Trophoblast cell (in vitro differentiated cells and primary cell): ENCODE results near the gene EYA2.

ENCODE experiments used
- DNase-seq, 2 donors: peaks; one replicate each; pipeline ENCODE4 v3.0.0-alpha.2; 2016
- H2AFZ ChIP-seq: 2 replicates; pipeline ENCODE4 v1.6.1; 2013; ENCODE audit warnings: low read length, moderate library complexity, mild to moderate bottlenecking; ENCODE audit not compliant: insufficient read depth, poor library complexity
- H2AK5ac ChIP-seq: 2 replicates; pipeline ENCODE4 v1.6.1; 2013; ENCODE audit warnings: mild to moderate bottlenecking, low read length
- H2BK120ac ChIP-seq: 2 replicates; pipeline ENCODE4 v1.6.1; 2013; ENCODE audit warnings: low read length, mild to moderate bottlenecking, moderate library complexity; ENCODE audit not compliant: insufficient read depth, poor library complexity
- H2BK12ac ChIP-seq: 2 replicates; pipeline ENCODE4 v1.6.1; 2013; ENCODE audit warnings: mild to moderate bottlenecking, low read length, moderate library complexity
- H2BK5ac ChIP-seq: 2 replicates; pipeline ENCODE4 v1.6.1; 2013; ENCODE audit warnings: low read length, low read depth, moderate library complexity, mild to moderate bottlenecking; ENCODE audit not compliant: poor library complexity
- H3K14ac ChIP-seq: 2 replicates; pipeline ENCODE4 v1.6.1; 2013; ENCODE audit warnings: mild to moderate bottlenecking, low read length
- H3K18ac ChIP-seq: 2 replicates; pipeline ENCODE4 v1.6.1; 2013; ENCODE audit warnings: mild to moderate bottlenecking, low read length
- H3K23ac ChIP-seq: 2 replicates; pipeline ENCODE4 v1.6.1; 2013; ENCODE audit warnings: low read length
- H3K27ac ChIP-seq: 2 replicates; pipeline ENCODE4 v1.5.1; 2013; ENCODE audit warnings: low read depth, mild to moderate bottlenecking, inconsistent platforms, low read length, moderate library complexity
- H3K27me3 ChIP-seq: 2 replicates; pipeline ENCODE4 v1.6.1; 2013; ENCODE audit warnings: inconsistent platforms, mild to moderate bottlenecking, low read length, moderate library complexity; ENCODE audit not compliant: insufficient read depth
- H3K36me3 ChIP-seq, 2 experiments: 1 replicate in 1 of 2; 2 replicates in 1 of 2; pipeline ENCODE4 v1.6.1; 2013; ENCODE audit warnings: low read length in 2 of 2, mild to moderate bottlenecking in 2 of 2, moderate library complexity in 1 of 2; ENCODE audit not compliant: insufficient read depth in 2 of 2, control insufficient read depth in 1 of 2
- H3K4ac ChIP-seq: 2 replicates; pipeline ENCODE4 v1.6.1; 2013; ENCODE audit warnings: low read depth, mild to moderate bottlenecking, low read length, moderate library complexity
- H3K4me1 ChIP-seq, 2 experiments: 1 replicate in 1 of 2; 2 replicates in 1 of 2; pipeline ENCODE4 v1.6.1; 2013; ENCODE audit warnings: low read length in 2 of 2, mild to moderate bottlenecking in 2 of 2, moderate library complexity in 1 of 2; ENCODE audit not compliant: insufficient read depth in 2 of 2, control insufficient read depth in 1 of 2
- H3K4me2 ChIP-seq: 2 replicates; pipeline ENCODE4 v1.6.1; 2013; ENCODE audit warnings: inconsistent platforms, mild to moderate bottlenecking, low read length, moderate library complexity
- H3K4me3 ChIP-seq: 2 replicates; pipeline ENCODE4 v1.5.1; 2013; ENCODE audit warnings: mild to moderate bottlenecking, low read depth, low read length, inconsistent platforms
- H3K79me1 ChIP-seq: one replicate; pipeline ENCODE4 v1.6.1; 2013; ENCODE audit warnings: low read length
- H3K79me2 ChIP-seq: 2 replicates; pipeline ENCODE4 v1.6.1; 2013; ENCODE audit warnings: low read length, mild to moderate bottlenecking; ENCODE audit not compliant: control insufficient read depth, insufficient read depth, poor library complexity
- H3K9ac ChIP-seq: 2 replicates; pipeline ENCODE4 v1.6.1; 2013; ENCODE audit warnings: mild to moderate bottlenecking, low read length
- H3K9me3 ChIP-seq: 2 replicates; pipeline ENCODE4 v1.6.1; 2013; ENCODE audit warnings: low read depth, mild to moderate bottlenecking, control low read depth, inconsistent platforms, low read length; ENCODE audit not compliant: insufficient read depth
- H4K12ac ChIP-seq: 2 replicates; pipeline ENCODE4 v1.6.1; 2013; ENCODE audit warnings: low read depth, mild to moderate bottlenecking, low read length, moderate library complexity
- H4K8ac ChIP-seq: 2 replicates; pipeline ENCODE4 v1.6.1; 2013; ENCODE audit warnings: low read depth, mild to moderate bottlenecking, low read length, moderate library complexity
- H4K91ac ChIP-seq: one replicate; pipeline ENCODE4 v1.6.1; 2013; ENCODE audit warnings: low read depth, mild to moderate bottlenecking, low read length, moderate library complexity
- WGBS: extraction: QIAGEN DNeasy Blood & Tissue Kit; methylation state at CpG from one replicate; pipeline ENCODE4 v1.1.7; 2013; ENCODE audit warnings: missing lambda C conversion rate; ENCODE audit not compliant: insufficient read length, insufficient coverage; ENCODE audit errors: extremely low coverage; 5-methylcytosine and 5-hydroxymethylcytosine counted together

EYA2 gene

GRCh38 chr20:47211036-47211435 lies 316.4 kb downstream of the EYA2 start:
- H3K18ac ChIP-seq, result no peak overlapping the region
- no peak overlapping the region for H2AK5ac ChIP-seq
- H2BK5ac ChIP-seq, result no peak overlapping the region
- H2BK12ac ChIP-seq, result no peak overlapping the region
- no peak overlapping the region for H3K14ac ChIP-seq
- no peak for DNase-seq
- H3K4me3 ChIP-seq, result no peak overlapping the region
- no peaks in the 10 kb centered on the region for H3K79me1 ChIP-seq
- no CpG with 5 or more reads among the region's 7 CpGs for WGBS
- H3K23ac ChIP-seq, result no peak overlapping the region
- peaks cover 0 to 2% of the 10 kb centered on the region in 2 experiments for H3K4me1 ChIP-seq
- peaks cover 45 to 60% of the 10 kb centered on the region in 2 experiments for H3K36me3 ChIP-seq
- no peak overlapping the region for H2AFZ ChIP-seq
- no peak overlapping the region for H3K27ac ChIP-seq
- no peak overlapping the region for H4K12ac ChIP-seq
- no peak overlapping the region for H3K4me2 ChIP-seq
- no peak overlapping the region for H4K8ac ChIP-seq
- no peaks in the 10 kb centered on the region for H3K27me3 ChIP-seq
- H3K4ac ChIP-seq, result no peak overlapping the region
- no peaks in the 10 kb centered on the region for H3K9me3 ChIP-seq
- H3K79me2 ChIP-seq, result no peaks in the 10 kb centered on the region
- no peak overlapping the region for H2BK120ac ChIP-seq
- no peak overlapping the region for H3K9ac ChIP-seq
- H4K91ac ChIP-seq, result no peak overlapping the region

GRCh38 chr20:47212606-47213207 lies 318.1 kb downstream of the EYA2 start:
- Histone ChIP-seq H3K14ac (no peak overlapping the region), H2BK12ac (no peak overlapping the region), H3K4me3 (no peak overlapping the region), H4K12ac (no peak overlapping the region), H3K4me2 (no peak overlapping the region), H3K18ac (no peak overlapping the region), H3K79me1 (no peaks in the 10 kb centered on the region), H3K23ac (no peak overlapping the region), H3K4ac (no peak overlapping the region), H2AFZ (no peak overlapping the region), H3K27ac (no peak overlapping the region), H3K9ac (no peak overlapping the region), H2AK5ac (no peak overlapping the region), H3K27me3 (no peaks in the 10 kb centered on the region), H2BK120ac (no peak overlapping the region), H3K9me3 (no peaks in the 10 kb centered on the region), H4K91ac (no peak overlapping the region), H4K8ac (no peak overlapping the region), H3K79me2 (no peaks in the 10 kb centered on the region), H3K36me3 (peaks cover 46 to 66% of the 10 kb centered on the region in 2 experiments), H3K4me1 (no peaks in the 10 kb centered on the region), H2BK5ac (no peak overlapping the region)
- no peak for DNase-seq
- WGBS, result no CpG with 5 or more reads among the region's 9 CpGs

- Histone ChIP-seq H3K27ac (no peak overlapping the region), H2AK5ac (no peak overlapping the region), H2BK5ac (no peak overlapping the region), H3K14ac (no peak overlapping the region), H3K27me3 (no peaks in the 10 kb centered on the region), H3K4me1 (no peaks in the 10 kb centered on the region), H3K23ac (no peak overlapping the region), H4K8ac (no peak overlapping the region), H3K18ac (no peak overlapping the region), H3K4me2 (no peak overlapping the region), H2AFZ (no peak overlapping the region), H3K36me3 (peaks cover 37 to 64% of the 10 kb centered on the region in 2 experiments), H3K4me3 (no peak overlapping the region), H4K91ac (no peak overlapping the region), H2BK12ac (no peak overlapping the region), H3K9ac (no peak overlapping the region), H3K79me2 (no peaks in the 10 kb centered on the region), H3K9me3 (no peaks in the 10 kb centered on the region), H3K79me1 (no peaks in the 10 kb centered on the region), H3K4ac (no peak overlapping the region), H4K12ac (no peak overlapping the region), H2BK120ac (no peak overlapping the region)
- WGBS, result no CpG with 5 or more reads among the region's 9 CpGs
- DNase-seq, result no peak
Measured at GRCh38 chr20:47213966-47214365, 319.3 kb downstream of the EYA2 start.

- Histone ChIP-seq H3K4me1 (no peaks in the 10 kb centered on the region), H3K4ac (no peak overlapping the region), H3K4me2 (no peak overlapping the region), H2BK5ac (no peak overlapping the region), H3K9me3 (no peaks in the 10 kb centered on the region), H3K4me3 (no peak overlapping the region), H3K36me3 (peaks cover 33 to 57% of the 10 kb centered on the region in 2 experiments), H4K12ac (no peak overlapping the region), H3K27ac (no peak overlapping the region), H4K91ac (no peak overlapping the region), H2AK5ac (no peak overlapping the region), H4K8ac (no peak overlapping the region), H3K23ac (no peak overlapping the region), H3K79me1 (no peaks in the 10 kb centered on the region), H3K18ac (no peak overlapping the region), H2AFZ (no peak overlapping the region), H2BK120ac (no peak overlapping the region), H3K27me3 (no peaks in the 10 kb centered on the region), H3K14ac (no peak overlapping the region), H3K9ac (no peak overlapping the region), H2BK12ac (no peak overlapping the region), H3K79me2 (no peaks in the 10 kb centered on the region)
- WGBS, result no CpG with 5 or more reads among the region's 10 CpGs
- DNase-seq, result no peak
Measured at GRCh38 chr20:47215653-47216397, 321.2 kb downstream of the EYA2 start.
